ENCODE data around the gene AADACL4.

AADACL4 gene

DNA sequence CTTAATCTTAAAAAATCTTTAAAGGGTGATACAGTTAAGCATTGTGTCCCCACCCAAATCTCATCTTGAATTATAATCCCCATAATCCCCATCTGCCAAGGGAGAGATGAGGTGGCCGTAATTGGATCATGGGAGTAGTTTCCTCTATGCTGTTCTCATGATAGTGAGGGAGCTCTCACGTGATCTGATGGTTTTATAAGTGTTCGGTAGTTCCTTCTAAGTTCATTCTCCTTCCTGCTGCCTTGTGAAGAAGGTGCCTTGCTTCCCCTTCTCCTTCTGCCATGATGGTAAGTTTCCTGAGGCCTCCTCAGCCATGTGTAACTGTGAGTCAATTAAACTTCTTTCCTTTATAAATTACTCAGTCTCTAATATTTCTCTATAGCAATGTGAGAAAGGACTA, 36.6 kb upstream of the AADACL4 start:
- H3K27me3 ChIP-seq (replicated peaks): no peaks in the 10 kb centered on the region
- H3K27ac ChIP-seq: peak overlapping the region; percentile 59
- peaks cover 84% of the 10 kb centered on the region for H3K36me3 ChIP-seq (replicated peaks)
- no peak for DNase-seq
- TF ChIP-seq CTCF (IDR thresholded peaks at IDR 0.05; ENCODE audit: low read depth, low read length, missing control alignments): no peak
- H3K4me3 ChIP-seq (ENCODE audit: low read depth, low read length): no peak overlapping the region
- in situ Hi-C loops (cut with HindIII; ENCODE audit: low pct_ligation_motif_present, low sequenced_read_pairs): no loop called here

DNA sequence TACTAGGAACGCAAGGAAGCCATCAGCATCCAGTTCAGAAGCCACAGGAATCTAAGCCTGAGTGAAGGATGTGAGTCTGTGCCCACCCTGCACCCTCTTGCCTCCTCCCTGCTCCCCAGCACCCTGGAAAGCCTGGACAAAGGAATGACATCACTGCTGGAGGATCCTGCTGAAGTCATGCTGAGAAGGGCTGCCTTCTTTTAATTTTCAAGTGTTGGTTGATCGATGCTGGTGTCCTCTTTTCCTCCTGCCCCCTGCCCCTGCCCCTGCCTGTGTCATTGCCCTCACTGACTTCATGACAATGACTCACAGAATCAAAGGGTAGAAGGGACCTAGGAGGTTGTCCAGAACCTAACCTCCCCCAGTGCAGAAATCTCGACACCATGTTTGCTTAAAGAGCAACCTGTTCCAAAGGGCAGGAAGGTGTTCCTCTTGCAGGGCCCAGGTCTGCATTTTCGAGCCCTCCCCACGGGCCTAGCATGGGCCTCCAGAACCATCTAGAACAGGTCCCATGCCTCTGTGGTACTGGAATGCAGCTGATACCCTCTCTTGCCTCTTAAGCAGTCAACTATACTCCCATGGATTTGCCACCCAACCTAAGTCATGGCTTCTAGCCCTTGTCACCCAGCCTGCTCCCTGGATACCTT, 35.5 kb upstream of the AADACL4 start:
- Histone ChIP-seq H3K4me3 (ENCODE audit: low read depth, low read length) (no peak overlapping the region), H3K27me3 (replicated peaks) (no peaks in the 10 kb centered on the region), H3K36me3 (replicated peaks) (peaks cover 84% of the 10 kb centered on the region), H3K27ac (peak overlapping the region; percentile 59)
- TF ChIP-seq CTCF (IDR thresholded peaks at IDR 0.05; ENCODE audit: low read depth, low read length, missing control alignments): no peak
- in situ Hi-C loops (cut with HindIII; ENCODE audit: low pct_ligation_motif_present, low sequenced_read_pairs): no loop called here
- no peak for DNase-seq

DNA sequence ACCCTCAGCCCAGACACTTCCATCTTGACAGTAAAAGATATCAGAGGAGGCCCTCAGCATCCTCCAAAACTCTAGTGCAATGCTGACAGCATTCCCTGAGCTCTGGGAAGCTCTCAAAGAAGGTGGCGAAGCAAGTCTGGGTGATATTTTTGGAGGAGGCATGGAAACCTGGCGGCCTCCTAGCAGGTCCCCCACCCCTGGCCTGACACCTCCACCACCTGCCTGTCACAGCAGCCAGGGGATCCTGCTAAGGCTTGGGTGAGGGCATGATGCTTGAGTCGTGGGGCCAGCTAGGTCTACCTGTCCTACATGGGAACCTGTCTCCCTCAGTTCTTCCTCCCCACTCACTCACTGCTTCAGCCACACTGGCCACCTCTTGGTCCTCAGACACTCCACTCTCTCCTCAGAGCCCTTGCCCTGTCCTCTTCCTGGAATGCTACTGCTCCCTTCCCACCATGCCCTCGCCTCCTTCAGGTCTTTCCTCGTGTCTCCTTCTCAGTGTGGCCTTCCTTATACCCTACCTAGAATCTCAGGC, 34.3 kb upstream of the AADACL4 start:
- peaks cover 85% of the 10 kb centered on the region for H3K36me3 ChIP-seq (replicated peaks)
- no peak overlapping the region for H3K4me3 ChIP-seq (ENCODE audit: low read depth, low read length)
- peak overlapping the region; percentile 59 for H3K27ac ChIP-seq
- H3K27me3 ChIP-seq (replicated peaks): no peaks in the 10 kb centered on the region
- DNase-seq: no peak
- no peak for TF ChIP-seq CTCF (IDR thresholded peaks at IDR 0.05; ENCODE audit: low read depth, low read length, missing control alignments)
- in situ Hi-C loops (cut with HindIII; ENCODE audit: low pct_ligation_motif_present, low sequenced_read_pairs): no loop called here

DNA sequence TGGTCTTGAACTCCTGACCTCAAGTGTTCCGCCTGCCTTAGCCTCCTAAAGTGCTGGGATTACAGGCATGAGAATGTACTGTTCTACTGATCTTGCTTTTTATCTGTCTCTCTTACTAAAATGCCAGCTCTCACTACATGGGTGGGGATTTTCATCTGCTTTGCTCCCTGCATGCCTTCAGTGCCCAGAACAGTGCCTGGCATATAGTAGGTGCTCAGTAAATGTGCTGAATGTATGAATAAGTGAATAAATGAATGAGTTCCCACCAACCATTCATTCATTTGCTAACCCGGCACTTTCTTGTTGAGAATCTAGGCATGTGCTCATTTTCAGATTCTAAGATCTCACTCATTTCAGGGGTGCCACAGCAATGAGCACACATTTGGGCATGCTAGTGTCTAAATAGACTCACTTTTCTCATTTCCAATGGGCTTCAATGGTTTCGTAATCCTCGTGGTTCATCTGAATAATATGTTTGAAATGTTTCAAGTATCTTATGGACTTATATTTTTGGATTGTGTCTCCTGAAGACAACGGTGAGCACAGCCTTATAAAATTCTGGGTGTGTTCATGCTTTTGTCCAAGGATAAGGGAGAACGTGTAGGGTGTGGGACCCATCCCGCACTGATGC, 33.5 kb upstream of the AADACL4 start:
- Histone ChIP-seq H3K4me3 (ENCODE audit: low read depth, low read length) (no peak overlapping the region), H3K27ac (peak overlapping the region; percentile 5), H3K36me3 (replicated peaks) (peaks cover 88% of the 10 kb centered on the region), H3K27me3 (replicated peaks) (no peaks in the 10 kb centered on the region)
- DNase-seq: no peak
- no peak for TF ChIP-seq CTCF (IDR thresholded peaks at IDR 0.05; ENCODE audit: low read depth, low read length, missing control alignments)
- in situ Hi-C loops (cut with HindIII; ENCODE audit: low pct_ligation_motif_present, low sequenced_read_pairs): no loop called here

- in situ Hi-C loops (cut with HindIII; ENCODE audit: low pct_ligation_motif_present, low sequenced_read_pairs): no loop called here
- Histone ChIP-seq H3K4me3 (ENCODE audit: low read depth, low read length) (no peak overlapping the region), H3K27ac (no peak overlapping the region), H3K36me3 (replicated peaks) (peaks cover 90% of the 10 kb centered on the region), H3K27me3 (replicated peaks) (no peaks in the 10 kb centered on the region)
- DNase-seq: no peak
- no peak for TF ChIP-seq CTCF (IDR thresholded peaks at IDR 0.05; ENCODE audit: low read depth, low read length, missing control alignments)
Observed at GRCh38 chr1:12610941-12611340, 32.9 kb upstream of the AADACL4 start.

All from brain microvascular endothelial cell (primary cell).